T-cell (primary cell): ENCODE data around the gene UBAC2. TPM values are rescaled to one million over a fixed set of nuclear protein-coding genes. Genes with fewer than 3 reads are reported as not detected.

Experiments used
- ATAC-seq, 4 experiments: fragments of 200-7000 bp in 3 of 4; fragments of 150-1000 bp in 1 of 4; cut with Tn5 transposase; replicated peaks in 1 of 4; 1 replicate in 3 of 4; 2 replicates in 1 of 4; pipeline ENCODE4 v1.10.0; 2021; ENCODE audit warnings: moderate library complexity in 3 of 4, mild to moderate bottlenecking in 2 of 4, moderate number of reproducible peaks in 1 of 4
- CTCF ChIA-PET, 2 donors: fragments of 300-600 bp; sonication (Branson Sonifier 250); formaldehyde crosslinking; loops; one replicate each; lab custom pipeline; 2022; ENCODE audit warnings: antibody characterized with exemption in 2 of 2; lab: Charles Lee
- POLR2A ChIA-PET, 2 donors: fragments of 300-600 bp; sonication (Branson Sonifier 250); formaldehyde crosslinking; loops; one replicate each; lab custom pipeline; 2022; ENCODE audit warnings: antibody characterized with exemption in 2 of 2; lab: Charles Lee
- DNase-seq, 35 experiments: peaks; one replicate each; pipeline versions ENCODE4 v3.0.0 to v3.0.0-alpha.2; 2013 to 2023
- H3K27ac ChIP-seq: one replicate; pipeline ENCODE4 v1.5.1; 2013; ENCODE audit warnings: low read length
- H3K27me3 ChIP-seq, 2 experiments: replicated peaks in 1 of 2; 1 replicate in 1 of 2; 2 replicates in 1 of 2; pipeline versions ENCODE4 v1.6.1 to v1.7.0; 2013; ENCODE audit warnings: low read length in 1 of 2, mixed read lengths in 1 of 2; ENCODE audit not compliant: control insufficient read depth in 2 of 2, insufficient read depth in 2 of 2; ENCODE audit errors: extremely low read depth in 1 of 2
- H3K36me3 ChIP-seq, 2 donors: 1 replicate in 1 of 2; 2 replicates in 1 of 2; pipeline versions ENCODE4 v1.6.1 to v1.7.0; 2013; ENCODE audit warnings: low read length in 1 of 2; ENCODE audit not compliant: control insufficient read depth in 2 of 2, insufficient read depth in 1 of 2; ENCODE audit errors: extremely low read depth in 1 of 2
- H3K4me1 ChIP-seq, 2 experiments: 1 replicate in 1 of 2; 2 replicates in 1 of 2; pipeline versions ENCODE4 v1.6.1 to v1.7.0; 2013; ENCODE audit warnings: low read length in 2 of 2, mixed read lengths in 1 of 2; ENCODE audit not compliant: insufficient read depth in 2 of 2, control insufficient read depth in 1 of 2; ENCODE audit errors: extremely low read depth in 1 of 2
- H3K4me3 ChIP-seq, 2 donors: 1 replicate in 1 of 2; 2 replicates in 1 of 2; pipeline versions ENCODE4 v1.5.1 to v1.7.0; 2013; ENCODE audit warnings: mild to moderate bottlenecking in 2 of 2, low read length in 1 of 2, moderate library complexity in 1 of 2; ENCODE audit not compliant: control insufficient read depth in 1 of 2; ENCODE audit errors: extremely low read depth in 1 of 2
- H3K9me3 ChIP-seq: 2 replicates; pipeline ENCODE4 v1.7.0; 2013
- H3K27ac Mint-ChIP-seq, 2 donors: one replicate each; pipeline ENCODE4 v1.8.0; 2020 to 2021; ENCODE audit warnings: mild to moderate bottlenecking in 2 of 2, mixed read lengths in 2 of 2
- H3K27me3 Mint-ChIP-seq, 2 donors: one replicate each; pipeline ENCODE4 v1.8.0; 2021 to 2022; ENCODE audit warnings: mixed read lengths in 2 of 2
- H3K36me3 Mint-ChIP-seq: one replicate; pipeline ENCODE4 v1.8.0; 2021; ENCODE audit warnings: mixed read lengths
- H3K4me1 Mint-ChIP-seq, 3 donors: one replicate each; pipeline ENCODE4 v1.8.0; 2020 to 2022; ENCODE audit warnings: mixed read lengths in 3 of 3, mild to moderate bottlenecking in 1 of 3
- H3K4me3 Mint-ChIP-seq, 3 donors: one replicate each; pipeline ENCODE4 v1.8.0; 2020 to 2022; ENCODE audit warnings: mild to moderate bottlenecking in 3 of 3, mixed read lengths in 3 of 3, moderate library complexity in 3 of 3
- H3K9me3 Mint-ChIP-seq, 3 donors: one replicate each; pipeline ENCODE4 v1.8.0; 2020 to 2022; ENCODE audit warnings: mixed read lengths in 3 of 3
- WGBS: methylation state at CpG from one replicate; pipeline ENCODE4 v1.1.5; 2013; ENCODE audit warnings: missing lambda C conversion rate; ENCODE audit not compliant: insufficient coverage; 5-methylcytosine and 5-hydroxymethylcytosine counted together
- total RNA-seq, 35 experiments: library from RNA in 6 of 35; stranded (reverse) in 6 of 35; fragments of 120-200 nt in 1 of 35; gene quantifications; one replicate each; pipeline versions ENCODE4 v1.2.1 to v1.2.4 and lab custom pipeline; 2013 to 2026

UBAC2 gene
- total RNA-seq, 5 donors from 2014 or later (not counting 1 experiment from before 2014, with no cell fraction given), result 83.3 to 99.3 (median 84.9) TPM

DNA sequence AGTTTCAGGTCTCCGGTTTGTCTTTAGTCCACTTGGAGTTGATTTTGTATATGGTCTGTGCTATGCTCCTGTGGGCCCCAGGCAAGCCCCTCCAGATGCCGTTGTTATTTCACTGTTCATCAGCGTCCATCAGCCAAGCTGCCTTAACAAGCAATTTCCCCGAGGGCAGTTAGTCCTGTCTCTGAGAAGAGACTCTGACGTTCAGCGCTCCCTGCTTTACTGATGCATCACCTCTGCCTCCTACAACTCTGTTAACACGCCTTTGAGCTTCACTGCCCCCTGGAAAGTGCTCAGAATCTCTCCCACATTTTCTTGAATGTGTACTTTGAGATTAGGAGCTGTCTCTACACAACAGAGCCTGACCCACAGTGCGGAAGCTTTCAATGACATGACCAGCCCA, 41.8 kb upstream of the UBAC2 start:
- Mint-ChIP-seq H3K4me3 (no peak overlapping the region), H3K9me3 (no peaks in the 10 kb centered on the region), H3K36me3 (no peaks in the 10 kb centered on the region), H3K27me3 (peaks cover 9 to 10% of the 10 kb centered on the region in 2 donors), H3K4me1 (no peaks in the 10 kb centered on the region), H3K27ac (no peak overlapping the region)
- no peaks in the 10 kb centered on the region for H3K4me1 ChIP-seq
- H3K27me3 ChIP-seq, result peaks cover 0 to 3% of the 10 kb centered on the region in 2 experiments
- ChIA-PET POLR2A (interaction anchor here in 1 of 2 donors (1.3 kb wide), 1 partner anchor 70 kb away, joined by 3 read pairs; no protein-coding TSS in a partner anchor), CTCF (interaction anchor here (0.6 to 1.3 kb wide), 2 partner anchors 18 to 107 kb away, joined by 3 to 4 read pairs; no protein-coding TSS in a partner anchor)
- H3K36me3 ChIP-seq, result no peaks in the 10 kb centered on the region
- 100% methylated on average over 1 of the region's 8 CpGs for WGBS
- H3K27ac ChIP-seq, result no peak overlapping the region
- DNase-seq, result no peak
- no peak for ATAC-seq
- H3K9me3 ChIP-seq, result no peaks in the 10 kb centered on the region
- H3K4me3 ChIP-seq, result no peak overlapping the region

DNA sequence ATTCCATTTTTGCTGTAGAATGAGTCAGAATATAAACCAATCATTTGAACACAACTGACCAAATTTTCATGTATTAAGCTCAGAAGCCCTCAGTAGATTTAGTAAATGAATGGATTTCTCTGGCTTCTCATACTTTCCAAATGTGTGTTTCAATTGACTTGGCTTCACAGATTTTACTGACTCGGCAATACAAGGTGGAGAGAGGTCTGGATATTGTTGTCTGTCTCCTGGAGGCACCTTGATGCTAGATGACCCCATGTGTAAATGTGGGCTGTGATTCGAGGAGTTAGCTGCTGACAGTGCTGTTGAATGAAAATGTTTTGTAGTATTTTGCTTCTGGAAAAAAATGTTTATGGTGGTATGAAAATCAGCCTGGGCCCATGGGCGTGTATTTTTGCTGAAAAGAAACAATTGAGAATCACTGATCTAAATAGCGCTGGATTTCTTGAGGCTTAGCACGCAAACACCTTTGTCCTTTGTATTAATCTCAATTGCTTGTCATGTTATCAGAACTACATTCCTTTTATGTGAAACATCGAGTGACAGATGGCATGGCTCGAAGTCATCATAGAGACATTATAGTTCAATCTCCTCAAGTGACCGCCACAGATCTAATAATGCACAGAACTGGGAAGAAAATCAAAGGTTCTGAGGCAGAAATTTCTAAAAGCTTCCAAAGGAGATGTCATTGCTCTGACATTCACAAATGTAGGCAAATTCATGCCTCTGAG, 41.2 kb upstream of the UBAC2 start:
- H3K4me3 ChIP-seq, result no peak overlapping the region
- CTCF ChIA-PET, result interaction anchor here (1.1 to 1.3 kb wide), 2 partner anchors 17 to 27 kb away, joined by 3 to 4 read pairs; no protein-coding TSS in a partner anchor
- H3K27me3 ChIP-seq, result peaks cover 0 to 3% of the 10 kb centered on the region in 2 experiments
- no peaks in the 10 kb centered on the region for H3K4me1 Mint-ChIP-seq
- H3K27me3 Mint-ChIP-seq, result peaks cover 9 to 10% of the 10 kb centered on the region in 2 donors
- POLR2A ChIA-PET, result no interaction called here
- H3K27ac Mint-ChIP-seq, result no peak overlapping the region
- DNase-seq (no peak), ATAC-seq (no peak)
- no peaks in the 10 kb centered on the region for H3K4me1 ChIP-seq
- H3K4me3 Mint-ChIP-seq, result no peak overlapping the region
- H3K36me3 Mint-ChIP-seq, result no peaks in the 10 kb centered on the region
- WGBS, result 97% methylated on average over 4 of the region's 8 CpGs
- no peaks in the 10 kb centered on the region for H3K36me3 ChIP-seq
- no peak overlapping the region for H3K27ac ChIP-seq
- no peaks in the 10 kb centered on the region for H3K9me3 ChIP-seq
- H3K9me3 Mint-ChIP-seq, result no peaks in the 10 kb centered on the region

DNA sequence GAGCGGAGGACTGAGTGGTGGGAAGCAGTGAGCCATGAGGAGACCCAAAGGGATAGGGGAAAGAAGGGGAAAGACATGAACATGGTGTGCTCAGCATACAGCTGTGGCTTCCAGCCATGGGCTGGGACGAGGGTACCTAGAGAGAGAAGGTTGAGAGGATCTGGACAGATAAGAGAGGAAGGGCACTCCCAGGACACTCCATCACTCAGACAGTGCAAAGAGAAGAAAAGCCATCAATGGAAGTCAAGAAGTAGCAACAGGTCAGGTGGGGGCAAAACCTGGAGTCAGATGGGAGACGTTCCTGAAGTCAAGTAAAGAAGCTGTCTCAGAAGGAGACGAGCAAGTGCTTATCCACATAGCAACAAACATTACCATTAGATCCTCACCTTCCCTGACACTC, 40.2 kb upstream of the UBAC2 start:
- H3K4me3 Mint-ChIP-seq, result no peak overlapping the region
- no peaks in the 10 kb centered on the region for H3K36me3 ChIP-seq
- H3K4me1 Mint-ChIP-seq, result no peaks in the 10 kb centered on the region
- H3K36me3 Mint-ChIP-seq, result no peaks in the 10 kb centered on the region
- H3K27me3 ChIP-seq, result peaks cover 0 to 3% of the 10 kb centered on the region in 2 experiments
- H3K4me1 ChIP-seq, result no peaks in the 10 kb centered on the region
- H3K9me3 ChIP-seq, result no peaks in the 10 kb centered on the region
- whole genome bisulfite sequencing, result 86% methylated on average over 1 of the region's 4 CpGs
- POLR2A ChIA-PET, result no interaction called here
- CTCF ChIA-PET, result interaction anchor here in 1 of 2 donors (1.1 kb wide), 1 partner anchor 26 kb away, joined by 4 read pairs; no protein-coding TSS in a partner anchor
- H3K9me3 Mint-ChIP-seq, result no peaks in the 10 kb centered on the region
- no peak overlapping the region for H3K27ac Mint-ChIP-seq
- H3K27ac ChIP-seq, result no peak overlapping the region
- peaks cover 9 to 10% of the 10 kb centered on the region in 2 donors for H3K27me3 Mint-ChIP-seq
- H3K4me3 ChIP-seq, result no peak overlapping the region
- DNase-seq (no peak), ATAC-seq (no peak)

DNA sequence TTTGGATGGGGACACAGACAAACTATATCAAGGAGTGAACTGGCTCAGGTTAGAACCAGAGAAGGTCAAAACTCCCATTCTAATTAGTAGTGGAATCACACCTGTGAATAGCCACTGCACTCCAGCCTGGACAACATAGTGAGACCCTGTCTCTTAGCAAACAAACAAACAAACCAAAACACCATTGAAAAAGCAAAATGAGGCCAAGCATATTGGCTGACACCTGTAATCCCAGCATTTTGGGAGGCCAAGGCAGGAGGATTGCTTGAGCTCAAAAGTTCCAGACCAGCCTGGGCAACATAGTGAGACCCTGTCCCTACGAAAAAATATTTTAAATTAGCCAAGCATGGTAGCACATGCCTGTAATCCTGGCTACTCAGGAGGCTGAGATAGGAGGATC, 39.1 kb upstream of the UBAC2 start:
- H3K9me3 ChIP-seq, result no peaks in the 10 kb centered on the region
- no CpG with 5 or more reads among the region's 1 CpG for WGBS
- no peaks in the 10 kb centered on the region for H3K36me3 ChIP-seq
- no peak for ATAC-seq
- Mint-ChIP-seq H3K27me3 (peaks cover 9 to 10% of the 10 kb centered on the region in 2 donors), H3K4me3 (no peak overlapping the region), H3K9me3 (no peaks in the 10 kb centered on the region), H3K36me3 (no peaks in the 10 kb centered on the region), H3K4me1 (no peaks in the 10 kb centered on the region), H3K27ac (no peak overlapping the region)
- H3K27ac ChIP-seq, result no peak overlapping the region
- no peak overlapping the region for H3K4me3 ChIP-seq
- POLR2A ChIA-PET, result no interaction called here
- peaks cover 0 to 3% of the 10 kb centered on the region in 2 experiments for H3K27me3 ChIP-seq
- CTCF ChIA-PET, result interaction anchor here in 1 of 2 donors (0.6 kb wide), 1 partner anchor 280 kb away, joined by 3 read pairs; no protein-coding TSS in a partner anchor
- no peaks in the 10 kb centered on the region for H3K4me1 ChIP-seq
- no peak for DNase-seq

DNA sequence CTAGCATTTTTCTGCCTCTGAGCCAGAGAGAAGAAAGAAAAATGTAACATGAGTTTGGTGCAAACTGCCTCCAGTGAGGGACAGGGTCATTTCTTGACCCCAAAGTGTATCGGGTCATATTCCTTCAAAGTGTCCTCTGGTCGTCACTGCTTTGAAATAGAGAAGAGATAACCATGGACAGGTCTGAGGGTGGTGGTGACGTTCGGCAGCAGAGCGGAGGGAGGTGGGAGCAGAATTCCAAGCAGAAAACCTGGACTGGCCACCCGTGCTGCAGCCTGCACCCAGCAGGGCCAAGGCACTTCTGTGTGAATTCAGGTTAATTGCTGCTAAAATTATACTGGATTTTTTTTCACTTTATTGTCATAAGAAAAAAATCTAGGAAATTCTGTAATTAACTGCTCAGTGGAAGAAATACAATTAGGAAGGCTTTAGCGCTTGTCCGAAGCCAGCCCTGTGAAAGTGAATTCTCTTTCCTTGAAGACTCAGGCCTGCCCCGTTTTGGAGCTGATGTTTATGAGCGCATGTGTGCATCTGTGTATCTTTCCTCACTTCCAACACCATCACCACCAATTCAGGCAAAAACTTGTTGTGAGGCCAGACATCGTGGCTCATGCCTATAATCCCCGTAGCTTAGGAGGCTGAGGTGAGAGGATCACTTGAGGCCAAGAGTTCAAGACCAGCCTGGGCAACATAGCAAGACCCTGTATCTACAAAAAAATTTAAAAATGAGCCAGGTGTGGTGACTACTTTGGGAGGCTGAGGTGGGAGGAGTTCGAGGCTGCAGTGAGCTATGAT, 37.9 kb upstream of the UBAC2 start:
- ChIA-PET CTCF (interaction anchor here in 1 of 2 donors (1.7 kb wide), 1 partner anchor 14 kb away, joined by 16 read pairs; no protein-coding TSS in a partner anchor), POLR2A (no interaction called here)
- Mint-ChIP-seq H3K4me3 (no peak overlapping the region), H3K36me3 (no peaks in the 10 kb centered on the region), H3K9me3 (no peaks in the 10 kb centered on the region), H3K27ac (no peak overlapping the region), H3K27me3 (peaks cover 9 to 10% of the 10 kb centered on the region in 2 donors), H3K4me1 (no peaks in the 10 kb centered on the region)
- no peaks in the 10 kb centered on the region for H3K36me3 ChIP-seq
- H3K27me3 ChIP-seq, result peaks cover 0 to 3% of the 10 kb centered on the region in 2 experiments
- H3K4me1 ChIP-seq, result no peaks in the 10 kb centered on the region
- no peaks in the 10 kb centered on the region for H3K9me3 ChIP-seq
- 100% methylated on average over 3 of the region's 13 CpGs for WGBS
- H3K4me3 ChIP-seq, result no peak overlapping the region
- no peak overlapping the region for H3K27ac ChIP-seq
- ATAC-seq (no peak), DNase-seq (no peak)

DNA sequence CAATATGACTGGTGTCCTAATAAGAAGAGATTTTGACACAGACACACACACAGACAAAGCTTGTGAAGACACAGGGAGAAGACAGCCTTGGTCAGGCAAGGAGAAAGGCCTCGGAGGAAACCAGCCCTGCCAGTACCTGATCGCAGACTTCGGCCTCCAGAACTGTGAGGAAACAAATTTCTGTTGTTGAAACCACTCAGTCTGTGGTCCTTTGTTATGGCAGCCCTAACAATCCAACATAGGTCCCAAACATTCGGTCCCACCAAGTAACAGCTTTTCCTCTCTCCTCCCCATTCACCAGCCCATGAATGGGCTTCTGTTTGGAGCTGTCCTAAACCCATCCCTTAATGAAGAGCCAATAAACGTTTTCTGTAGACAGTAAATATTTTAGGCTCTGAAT, 36.4 kb upstream of the UBAC2 start:
- Mint-ChIP-seq H3K36me3 (no peaks in the 10 kb centered on the region), H3K27me3 (peaks cover 5% of the 10 kb centered on the region in 2 donors), H3K4me1 (no peaks in the 10 kb centered on the region), H3K27ac (no peak overlapping the region), H3K4me3 (no peak overlapping the region), H3K9me3 (no peaks in the 10 kb centered on the region)
- H3K27ac ChIP-seq, result no peak overlapping the region
- H3K27me3 ChIP-seq, result no peaks in the 10 kb centered on the region
- H3K9me3 ChIP-seq, result no peaks in the 10 kb centered on the region
- DNase-seq, result no peak
- POLR2A ChIA-PET, result no interaction called here
- no peaks in the 10 kb centered on the region for H3K36me3 ChIP-seq
- CTCF ChIA-PET, result interaction anchor here (0.6 to 1.7 kb wide), 2 partner anchors 12 to 173 kb away, joined by 4 to 16 read pairs; no protein-coding TSS in a partner anchor
- WGBS, result 100% methylated on average over 3 of the region's 5 CpGs
- ATAC-seq, result no peak
- no peaks in the 10 kb centered on the region for H3K4me1 ChIP-seq
- no peak overlapping the region for H3K4me3 ChIP-seq
